Peyer's patch (tissue), 4 donors: Measurements from ENCODE around the gene RAB33B. TPM values are rescaled to one million over a fixed set of nuclear protein-coding genes. Genes with fewer than 3 reads are reported as not detected.

Experiments
- DNase-seq, 3 donors: peaks; one replicate each; pipeline ENCODE4 v3.0.0-alpha.2; 2017 to 2019
- H3K27ac ChIP-seq, 4 donors: fragments of 200-600 bp; sonication (generic); one replicate each; pipeline ENCODE4 v1.5.1; 2016 to 2019
- H3K27me3 ChIP-seq, 2 donors: fragments of 200-600 bp; sonication (generic); one replicate each; pipeline ENCODE4 v1.5.1; 2019
- H3K36me3 ChIP-seq, 3 donors: fragments of 200-600 bp; sonication (generic); one replicate each; pipeline ENCODE4 v1.5.1; 2016 to 2019
- H3K4me1 ChIP-seq, 4 donors: fragments of 200-600 bp; sonication (generic); one replicate each; pipeline ENCODE4 v1.5.1; 2016 to 2019
- H3K4me3 ChIP-seq, 4 donors: fragments of 200-600 bp; sonication (generic); 1 replicate in 3 of 4; 2 replicates in 1 of 4; pipeline ENCODE4 v1.5.1; 2016 to 2019; ENCODE audit warnings: mild to moderate bottlenecking in 1 of 4
- H3K9me3 ChIP-seq, 4 donors: fragments of 200-600 bp; sonication (generic); one replicate each; pipeline ENCODE4 v1.5.1; 2016 to 2019; ENCODE audit warnings: mild to moderate bottlenecking in 1 of 4
- POLR2A ChIP-seq, 2 donors: fragments of 450-650 bp; IDR thresholded peaks; one replicate each; pipeline ENCODE4 v1.5.1; 2017; ENCODE audit warnings: antibody characterized with exemption in 2 of 2, mild to moderate bottlenecking in 2 of 2, moderate library complexity in 2 of 2
- small RNA-seq, 2 donors: library from RNA; depleted of rRNA; stranded (forward); fragments of <200 nt; gene quantifications; one replicate each; pipeline ENCODE3, GENCODE V24; 2016
- total RNA-seq, 4 donors: library from RNA; depleted of rRNA; stranded (reverse); fragments of >200 nt; gene quantifications; one replicate each; pipeline ENCODE4 v1.1.0, GENCODE V29; 2016
- TF ChIP-seq, protein P1 (sequence below), 6 experiments: fragments of 450-650 bp in 4 of 6; fragments of 200-600 bp in 2 of 6; sonication (generic) in 1 of 6; IDR thresholded peaks; one replicate each; pipeline ENCODE4 v1.5.1; 2017 to 2019; ENCODE audit warnings: antibody characterized with exemption in 6 of 6, mild to moderate bottlenecking in 3 of 6, moderate library complexity in 1 of 6

Gene RAB33B
- total RNA-seq, 4 donors from 2014 or later = 5.3 to 8.3 (median 6.6) TPM

DNA sequence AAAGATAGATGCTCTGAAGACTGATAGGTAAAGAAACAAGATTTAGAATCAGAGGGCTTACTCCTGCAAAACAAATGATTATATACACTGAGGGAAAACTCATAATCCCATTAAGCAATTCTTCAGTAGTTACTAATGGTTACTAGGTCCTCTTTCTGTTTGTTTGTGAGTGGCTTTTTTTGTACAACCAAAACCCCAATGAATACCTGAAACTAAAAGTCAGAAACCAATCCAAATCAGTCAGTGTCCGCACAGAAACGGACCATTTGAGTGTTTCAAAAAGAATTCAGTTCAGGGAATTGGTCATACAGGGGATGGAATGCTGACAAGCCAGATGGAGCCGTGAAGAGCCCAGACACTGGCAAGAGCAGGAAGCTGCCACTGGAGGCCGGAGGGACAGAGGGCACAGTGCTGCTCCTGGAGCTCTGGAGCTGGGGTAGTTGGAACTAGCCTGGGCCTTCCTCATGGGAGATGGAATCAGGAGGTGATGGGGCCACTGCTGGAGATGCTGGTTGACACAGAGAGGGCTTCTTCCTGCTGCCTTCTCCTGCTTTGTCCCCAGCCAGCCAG is 70.2 kb downstream of the RAB33B start:
- Histone ChIP-seq H3K4me1 (no peaks in the 10 kb centered on the region), H3K9me3 (no peaks in the 10 kb centered on the region), H3K27me3 (no peaks in the 10 kb centered on the region), H3K4me3 (no peak overlapping the region), H3K36me3 (peaks cover 0 to 22% (median 0%) of the 10 kb centered on the region in 3 donors), H3K27ac (no peak overlapping the region)
- DNase-seq = no peak
- no peak for TF ChIP-seq POLR2A (IDR thresholded peaks at IDR 0.05)
- TF ChIP-seq, protein P1, sequence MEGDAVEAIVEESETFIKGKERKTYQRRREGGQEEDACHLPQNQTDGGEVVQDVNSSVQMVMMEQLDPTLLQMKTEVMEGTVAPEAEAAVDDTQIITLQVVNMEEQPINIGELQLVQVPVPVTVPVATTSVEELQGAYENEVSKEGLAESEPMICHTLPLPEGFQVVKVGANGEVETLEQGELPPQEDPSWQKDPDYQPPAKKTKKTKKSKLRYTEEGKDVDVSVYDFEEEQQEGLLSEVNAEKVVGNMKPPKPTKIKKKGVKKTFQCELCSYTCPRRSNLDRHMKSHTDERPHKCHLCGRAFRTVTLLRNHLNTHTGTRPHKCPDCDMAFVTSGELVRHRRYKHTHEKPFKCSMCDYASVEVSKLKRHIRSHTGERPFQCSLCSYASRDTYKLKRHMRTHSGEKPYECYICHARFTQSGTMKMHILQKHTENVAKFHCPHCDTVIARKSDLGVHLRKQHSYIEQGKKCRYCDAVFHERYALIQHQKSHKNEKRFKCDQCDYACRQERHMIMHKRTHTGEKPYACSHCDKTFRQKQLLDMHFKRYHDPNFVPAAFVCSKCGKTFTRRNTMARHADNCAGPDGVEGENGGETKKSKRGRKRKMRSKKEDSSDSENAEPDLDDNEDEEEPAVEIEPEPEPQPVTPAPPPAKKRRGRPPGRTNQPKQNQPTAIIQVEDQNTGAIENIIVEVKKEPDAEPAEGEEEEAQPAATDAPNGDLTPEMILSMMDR (IDR thresholded peaks at IDR 0.05) = no peak

DNA sequence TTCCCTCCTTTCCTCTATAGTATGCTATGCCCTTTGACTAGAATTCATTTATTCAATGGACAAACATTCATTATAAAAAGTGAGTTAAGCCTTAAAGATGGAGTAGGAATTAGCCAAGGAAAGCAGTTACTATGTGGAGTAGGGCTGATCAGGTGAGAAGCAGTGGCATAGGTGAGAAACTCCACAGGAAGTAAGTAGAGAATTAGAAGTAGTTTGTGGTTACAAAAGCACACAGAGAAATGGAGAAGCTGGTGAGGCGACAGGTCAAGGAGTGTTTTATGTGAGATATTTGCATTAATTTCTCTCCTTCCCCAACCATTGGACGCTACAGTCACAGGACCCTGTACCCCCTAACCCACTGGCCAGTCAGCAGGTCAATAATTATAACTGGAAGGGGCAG is 71.5 kb downstream of the RAB33B start:
- peaks cover 0 to 11% (median 0%) of the 10 kb centered on the region in 3 donors for H3K36me3 ChIP-seq
- no peaks in the 10 kb centered on the region for H3K27me3 ChIP-seq
- H3K9me3 ChIP-seq = no peaks in the 10 kb centered on the region
- no peak overlapping the region for H3K4me3 ChIP-seq
- no peak overlapping the region for H3K27ac ChIP-seq
- no peaks in the 10 kb centered on the region for H3K4me1 ChIP-seq
- DNase-seq = no peak
- TF ChIP-seq POLR2A (IDR thresholded peaks at IDR 0.05) = no peak
- TF ChIP-seq, protein P1 (IDR thresholded peaks at IDR 0.05) = no peak

Small RNAs within 50 kb of the gene (small RNA-seq; reads per million reads assigned to genes)
- gene RF01225 = 0 reads per million in 2 donors

Other genes starting within 250 kb of the RAB33B start
- gene MGARP, start 173.9 kb upstream of the RAB33B start, total RNA-seq = not detected
- gene NAA15, start 152.6 kb upstream of the RAB33B start, total RNA-seq = 10 to 100 TPM; 16.6 to 77.6 (median 23.5) TPM
- 10 to 100 TPM; 20.6 to 75.8 (median 53.9) TPM for gene NDUFC1, start 151.6 kb upstream of the RAB33B start, total RNA-seq
- 10 to 100 TPM in 3 of 4 donors, 1 to 10 TPM in 1; 9.3 to 37.1 (median 16.0) TPM for gene SETD7, start 102.1 kb downstream of the RAB33B start, total RNA-seq
- 100 to 1,000 TPM in 1 of 4 donors, 10 to 100 TPM in 3; 21.5 to 137 (median 83.4) TPM for gene MGST2, start 211.7 kb downstream of the RAB33B start, total RNA-seq